Esophagus squamous epithelium (tissue), 5 donors: ENCODE results near the gene LYL1. TPM values are rescaled to one million over a fixed set of nuclear protein-coding genes. Genes with fewer than 3 reads are reported as not detected.

ENCODE experiments used
- DNase-seq: peaks from one replicate; lab custom pipeline; 2025; lab: John Stamatoyannopoulos, UW
- H3K27ac ChIP-seq, 4 donors: fragments of 200-600 bp; sonication (generic); one replicate each; pipeline ENCODE4 v1.5.1; 2016 to 2019; ENCODE audit warnings: mild to moderate bottlenecking in 1 of 4
- H3K27me3 ChIP-seq, 4 donors: fragments of 200-600 bp; sonication (generic); 1 replicate in 3 of 4; 2 replicates in 1 of 4; pipeline versions ENCODE4 v1.5.1 to v1.6.0; 2017 to 2021; ENCODE audit warnings: antibody characterized with exemption in 1 of 4
- H3K36me3 ChIP-seq, 3 donors: fragments of 200-600 bp; sonication (generic); one replicate each; pipeline ENCODE4 v1.5.1; 2016 to 2019
- H3K4me1 ChIP-seq, 3 donors: fragments of 200-600 bp; sonication (generic); one replicate each; pipeline ENCODE4 v1.5.1; 2017 to 2019
- H3K4me3 ChIP-seq, 4 donors: fragments of 200-600 bp; sonication (generic); 1 replicate in 3 of 4; 2 replicates in 1 of 4; pipeline ENCODE4 v1.5.1; 2016 to 2019; ENCODE audit warnings: mild to moderate bottlenecking in 2 of 4, moderate library complexity in 1 of 4
- H3K9me3 ChIP-seq, 3 donors: fragments of 200-600 bp; sonication (generic); one replicate each; pipeline ENCODE4 v1.5.1; 2016 to 2019
- CTCF ChIP-seq, 6 experiments: fragments of 450-650 bp in 4 of 6; fragments of 200-600 bp in 2 of 6; sonication (generic) in 2 of 6; IDR thresholded peaks; one replicate each; pipeline ENCODE4 v1.5.1; 2016 to 2019; ENCODE audit warnings: antibody characterized with exemption in 6 of 6, mild to moderate bottlenecking in 4 of 6, moderate library complexity in 4 of 6
- POLR2A ChIP-seq, 4 donors: fragments of 450-650 bp; IDR thresholded peaks; one replicate each; pipeline ENCODE4 v1.6.1; 2017; ENCODE audit warnings: antibody characterized with exemption in 4 of 4, mild to moderate bottlenecking in 4 of 4, moderate library complexity in 3 of 4
- WGBS, 2 donors: methylation state at CpG; one replicate each; pipeline ENCODE4 v1.1.5; 2018; 5-methylcytosine and 5-hydroxymethylcytosine counted together
- intact Hi-C: fragments of 100-400 bp; cut with DNase I; formaldehyde crosslinking; loops from one replicate; pipeline ENCODE4 v1.15.0; 2022
- total RNA-seq, 4 donors: library from RNA; depleted of rRNA; stranded (reverse); fragments of >200 nt; gene quantifications; one replicate each; pipeline ENCODE4 v1.1.0, GENCODE V29; 2016
- donor health status: DM: yes; HTN: yes; CAD: no.

The LYL1 gene
- total RNA-seq, 4 donors from 2014 or later = 2.1 to 13.0 (median 3.9) TPM

GRCh38 chr19:13127811-13128575 lies 25.3 kb upstream of the LYL1 start:
- no peak for DNase-seq
- peaks cover 0 to 7% (median 0%) of the 10 kb centered on the region in 3 donors for H3K4me1 ChIP-seq
- no peak overlapping the region for H3K4me3 ChIP-seq
- H3K36me3 ChIP-seq = peaks cover 0 to 26% (median 0%) of the 10 kb centered on the region in 3 donors
- WGBS, 2 donors = 85 to 90% methylated on average over 2 to 6 of the region's 6 CpGs
- TF ChIP-seq POLR2A (IDR thresholded peaks at IDR 0.05) (no peak), CTCF (IDR thresholded peaks at IDR 0.05) (no peak)
- no peak overlapping the region for H3K27ac ChIP-seq
- no peaks in the 10 kb centered on the region for H3K27me3 ChIP-seq
- no peaks in the 10 kb centered on the region for H3K9me3 ChIP-seq
- intact Hi-C loops = no loop called here

- no peak overlapping the region for H3K27ac ChIP-seq
- peaks cover 0 to 6% (median 0%) of the 10 kb centered on the region in 3 donors for H3K4me1 ChIP-seq
- no peak overlapping the region for H3K4me3 ChIP-seq
- no peak for DNase-seq
- WGBS, 2 donors = 84 to 87% methylated on average over 5 to 7 of the region's 9 CpGs
- intact Hi-C loops = no loop called here
- no peak for TF ChIP-seq POLR2A (IDR thresholded peaks at IDR 0.05)
- no peaks in the 10 kb centered on the region for H3K9me3 ChIP-seq
- H3K27me3 ChIP-seq = no peaks in the 10 kb centered on the region
- H3K36me3 ChIP-seq = peaks cover 0 to 24% (median 0%) of the 10 kb centered on the region in 3 donors
These were observed 24.4 kb upstream of the LYL1 start for GRCh38 chr19:13127051-13127450.

GRCh38 chr19:13122980-13123957 lies 20.6 kb upstream of the LYL1 start:
- H3K4me3 ChIP-seq = no peak overlapping the region
- H3K4me1 ChIP-seq = peaks cover 19 to 31% (median 20%) of the 10 kb centered on the region in 3 donors
- H3K36me3 ChIP-seq = peaks cover 0 to 31% (median 0%) of the 10 kb centered on the region in 3 donors
- H3K27me3 ChIP-seq = no peaks in the 10 kb centered on the region
- no peak for DNase-seq
- H3K27ac ChIP-seq = no peak overlapping the region
- WGBS, 2 donors = 92 to 95% methylated on average over 15 to 17 of the region's 20 CpGs
- no peaks in the 10 kb centered on the region for H3K9me3 ChIP-seq
- intact Hi-C loops = no loop called here
- TF ChIP-seq POLR2A (IDR thresholded peaks at IDR 0.05) (no peak), CTCF (IDR thresholded peaks at IDR 0.05) (no peak)

- no peak overlapping the region for H3K4me3 ChIP-seq
- no peak overlapping the region for H3K27ac ChIP-seq
- H3K4me1 ChIP-seq = peaks cover 23 to 37% (median 23%) of the 10 kb centered on the region in 3 donors
- intact Hi-C loops = no loop called here
- WGBS, 2 donors = 88 to 96% methylated on average over 11 to 12 of the region's 13 CpGs
- no peaks in the 10 kb centered on the region for H3K27me3 ChIP-seq
- no peak for DNase-seq
- peaks cover 0 to 31% (median 0%) of the 10 kb centered on the region in 3 donors for H3K36me3 ChIP-seq
- no peaks in the 10 kb centered on the region for H3K9me3 ChIP-seq
- TF ChIP-seq POLR2A (IDR thresholded peaks at IDR 0.05) = no peak
- TF ChIP-seq CTCF (IDR thresholded peaks at IDR 0.05) = no peak
These were observed 19.7 kb upstream of the LYL1 start for GRCh38 chr19:13122275-13122878.

- no peak for DNase-seq
- TF ChIP-seq CTCF (IDR thresholded peaks at IDR 0.05) = no peak
- no peak for TF ChIP-seq POLR2A (IDR thresholded peaks at IDR 0.05)
- H3K27me3 ChIP-seq = no peaks in the 10 kb centered on the region
These were observed 19.1 kb upstream of the LYL1 start for GRCh38 chr19:13121551-13122274.

More at GRCh38 chr19:13121551-13122274, 19.1 kb upstream of the LYL1 start:
- WGBS, 2 donors = 64 to 81% methylated on average over 9 to 15 of the region's 18 CpGs
- intact Hi-C loops = no loop called here
- Histone ChIP-seq H3K4me1 (peaks cover 23 to 43% (median 26%) of the 10 kb centered on the region in 3 donors), H3K4me3 (no peak overlapping the region), H3K27ac (no peak overlapping the region), H3K36me3 (peaks cover 0 to 29% (median 0%) of the 10 kb centered on the region in 3 donors), H3K9me3 (no peaks in the 10 kb centered on the region)
